H7 (cell line): ENCODE measurements around the gene PTP4A1. TPM values are rescaled to one million over a fixed set of nuclear protein-coding genes. Genes with fewer than 3 reads are reported as not detected.

ENCODE experiments used
- DNase-seq: peaks from one replicate; pipeline ENCODE4 v3.0.0; 2012
- H3K27me3 ChIP-seq: 2 replicates; pipeline ENCODE4 v1.6.0; 2011; ENCODE audit warnings: mild to moderate bottlenecking, low read length; ENCODE audit not compliant: control insufficient read depth, insufficient read depth
- H3K36me3 ChIP-seq: replicated peaks from 2 replicates; pipeline ENCODE4 v1.5.1; 2011; ENCODE audit warnings: low read length; ENCODE audit not compliant: control insufficient read depth, insufficient read depth
- H3K4me3 ChIP-seq: 2 replicates; pipeline ENCODE4 v1.5.1; 2011; ENCODE audit warnings: low read depth, mild to moderate bottlenecking, control low read depth, low read length, moderate library complexity; ENCODE audit not compliant: insufficient read depth
- total RNA-seq: library from RNA; depleted of rRNA; stranded (reverse); fragments of >200 nt; shearing (Covaris generic); gene quantifications from 2 replicates; pipeline ENCODE4 v1.2.3, GENCODE V29; 2014

The PTP4A1 gene
- total RNA-seq, 1 experiment from 2014 or later = 8.7 TPM

GRCh38 chr6:63565727-63566596 lies 6.3 kb upstream of the PTP4A1 start:
- H3K36me3 ChIP-seq = no peaks in the 10 kb centered on the region
- peaks cover 11% of the 10 kb centered on the region; the same call in 1 of the 2 replicates for H3K27me3 ChIP-seq
- no peak for DNase-seq
- no peak overlapping the region for H3K4me3 ChIP-seq

GRCh38 chr6:63567966-63568365 lies 4.3 kb upstream of the PTP4A1 start:
- peaks cover 16% of the 10 kb centered on the region; the same call in 1 of the 2 replicates for H3K27me3 ChIP-seq
- no peak for DNase-seq
- H3K36me3 ChIP-seq = no peaks in the 10 kb centered on the region
- H3K4me3 ChIP-seq = no peak overlapping the region

- Histone ChIP-seq H3K36me3 (peaks cover 3% of the 10 kb centered on the region), H3K4me3 (peak overlapping the region; percentile 54), H3K27me3 (peaks cover 16% of the 10 kb centered on the region; the same call in 1 of the 2 replicates)
- peak; percentile 10 for DNase-seq
Measured at GRCh38 chr6:63571361-63572043, 778 bp upstream of the PTP4A1 start.

- Histone ChIP-seq H3K36me3 (peaks cover 12% of the 10 kb centered on the region), H3K27me3 (peaks cover 16% of the 10 kb centered on the region; the same call in 1 of the 2 replicates), H3K4me3 (peak overlapping the region; percentile 91)
- peak; percentile 46 for DNase-seq
Measured at GRCh38 chr6:63572747-63573075, 431 bp downstream of the PTP4A1 start.

GRCh38 chr6:63573076-63573898 lies 1.0 kb downstream of the PTP4A1 start:
- DNase-seq = peak; percentile 79
- Histone ChIP-seq H3K27me3 (peaks cover 16% of the 10 kb centered on the region; the same call in 1 of the 2 replicates), H3K36me3 (peaks cover 13% of the 10 kb centered on the region), H3K4me3 (peak overlapping the region; percentile 91)

- H3K36me3 ChIP-seq = peaks cover 16% of the 10 kb centered on the region
- peak; percentile 44 for DNase-seq
- H3K4me3 ChIP-seq = peak overlapping the region; percentile 91
- H3K27me3 ChIP-seq = peaks cover 16% of the 10 kb centered on the region; the same call in 1 of the 2 replicates
Measured at GRCh38 chr6:63573899-63574553, 1.7 kb downstream of the PTP4A1 start.

GRCh38 chr6:63574554-63574900 lies 2.2 kb downstream of the PTP4A1 start:
- no peak for DNase-seq
- H3K4me3 ChIP-seq = 0 out of 2 replicates have a peak overlapping the region, but pooled peaks have one; percentile 91
- H3K27me3 ChIP-seq = peaks cover 16% of the 10 kb centered on the region; the same call in 1 of the 2 replicates
- peaks cover 19% of the 10 kb centered on the region for H3K36me3 ChIP-seq

GRCh38 chr6:63576147-63576772 lies 4.0 kb downstream of the PTP4A1 start:
- Histone ChIP-seq H3K36me3 (peaks cover 26% of the 10 kb centered on the region), H3K27me3 (peaks cover 4% of the 10 kb centered on the region; the same call in 1 of the 2 replicates), H3K4me3 (no peak overlapping the region)
- no peak for DNase-seq

- Histone ChIP-seq H3K4me3 (no peak overlapping the region), H3K36me3 (peaks cover 27% of the 10 kb centered on the region), H3K27me3 (no peaks in the 10 kb centered on the region)
- no peak for DNase-seq
Measured at GRCh38 chr6:63576985-63577712, 4.9 kb downstream of the PTP4A1 start.

- H3K27me3 ChIP-seq = no peaks in the 10 kb centered on the region
- DNase-seq = no peak
- H3K4me3 ChIP-seq = no peak overlapping the region
- H3K36me3 ChIP-seq = peaks cover 27% of the 10 kb centered on the region
Measured at GRCh38 chr6:63578757-63579156, 6.5 kb downstream of the PTP4A1 start.

- H3K27me3 ChIP-seq = no peaks in the 10 kb centered on the region
- no peak overlapping the region for H3K4me3 ChIP-seq
- DNase-seq = no peak
- H3K36me3 ChIP-seq = peaks cover 27% of the 10 kb centered on the region
Measured at GRCh38 chr6:63579937-63580703, 7.8 kb downstream of the PTP4A1 start.

GRCh38 chr6:63580704-63580961 lies 8.4 kb downstream of the PTP4A1 start:
- DNase-seq = no peak
- H3K27me3 ChIP-seq = no peaks in the 10 kb centered on the region
- H3K4me3 ChIP-seq = no peak overlapping the region
- peaks cover 27% of the 10 kb centered on the region for H3K36me3 ChIP-seq
